ENCODE results near the gene FSTL5.

DNA sequence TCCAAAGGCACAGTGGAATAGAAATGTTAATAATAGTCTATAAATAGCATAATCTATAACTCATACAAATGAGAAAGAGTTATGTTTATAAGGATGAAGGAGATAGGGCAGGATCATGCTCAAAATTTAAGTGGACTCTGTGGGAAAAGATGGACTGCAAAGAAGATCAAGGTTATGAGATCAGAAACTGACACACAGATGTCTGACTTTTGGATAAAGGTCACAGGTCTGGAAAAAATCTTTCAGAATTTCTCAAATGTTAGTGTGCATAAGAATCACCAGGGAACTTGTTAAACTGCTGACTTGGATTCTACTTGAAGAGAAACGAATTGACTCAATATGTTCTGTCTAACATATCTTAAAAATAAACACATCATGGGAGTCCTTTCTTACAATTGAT, 104.1 kb downstream of the FSTL5 start:
- TF ChIP-seq, protein P1, sequence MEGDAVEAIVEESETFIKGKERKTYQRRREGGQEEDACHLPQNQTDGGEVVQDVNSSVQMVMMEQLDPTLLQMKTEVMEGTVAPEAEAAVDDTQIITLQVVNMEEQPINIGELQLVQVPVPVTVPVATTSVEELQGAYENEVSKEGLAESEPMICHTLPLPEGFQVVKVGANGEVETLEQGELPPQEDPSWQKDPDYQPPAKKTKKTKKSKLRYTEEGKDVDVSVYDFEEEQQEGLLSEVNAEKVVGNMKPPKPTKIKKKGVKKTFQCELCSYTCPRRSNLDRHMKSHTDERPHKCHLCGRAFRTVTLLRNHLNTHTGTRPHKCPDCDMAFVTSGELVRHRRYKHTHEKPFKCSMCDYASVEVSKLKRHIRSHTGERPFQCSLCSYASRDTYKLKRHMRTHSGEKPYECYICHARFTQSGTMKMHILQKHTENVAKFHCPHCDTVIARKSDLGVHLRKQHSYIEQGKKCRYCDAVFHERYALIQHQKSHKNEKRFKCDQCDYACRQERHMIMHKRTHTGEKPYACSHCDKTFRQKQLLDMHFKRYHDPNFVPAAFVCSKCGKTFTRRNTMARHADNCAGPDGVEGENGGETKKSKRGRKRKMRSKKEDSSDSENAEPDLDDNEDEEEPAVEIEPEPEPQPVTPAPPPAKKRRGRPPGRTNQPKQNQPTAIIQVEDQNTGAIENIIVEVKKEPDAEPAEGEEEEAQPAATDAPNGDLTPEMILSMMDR (IDR thresholded peaks at IDR 0.05): no peak
- TF ChIP-seq POLR2A (IDR thresholded peaks at IDR 0.05): no peak

Measured in suprapubic skin (tissue), 3 donors.